ENCODE measurements around the gene RAP1GDS1.
"Not testable (repeated sequence)": the region's sequence is repeated elsewhere in the genome, so short reads cannot be mapped to it uniquely, and the experiment has no call there.

The RAP1GDS1 gene

DNA sequence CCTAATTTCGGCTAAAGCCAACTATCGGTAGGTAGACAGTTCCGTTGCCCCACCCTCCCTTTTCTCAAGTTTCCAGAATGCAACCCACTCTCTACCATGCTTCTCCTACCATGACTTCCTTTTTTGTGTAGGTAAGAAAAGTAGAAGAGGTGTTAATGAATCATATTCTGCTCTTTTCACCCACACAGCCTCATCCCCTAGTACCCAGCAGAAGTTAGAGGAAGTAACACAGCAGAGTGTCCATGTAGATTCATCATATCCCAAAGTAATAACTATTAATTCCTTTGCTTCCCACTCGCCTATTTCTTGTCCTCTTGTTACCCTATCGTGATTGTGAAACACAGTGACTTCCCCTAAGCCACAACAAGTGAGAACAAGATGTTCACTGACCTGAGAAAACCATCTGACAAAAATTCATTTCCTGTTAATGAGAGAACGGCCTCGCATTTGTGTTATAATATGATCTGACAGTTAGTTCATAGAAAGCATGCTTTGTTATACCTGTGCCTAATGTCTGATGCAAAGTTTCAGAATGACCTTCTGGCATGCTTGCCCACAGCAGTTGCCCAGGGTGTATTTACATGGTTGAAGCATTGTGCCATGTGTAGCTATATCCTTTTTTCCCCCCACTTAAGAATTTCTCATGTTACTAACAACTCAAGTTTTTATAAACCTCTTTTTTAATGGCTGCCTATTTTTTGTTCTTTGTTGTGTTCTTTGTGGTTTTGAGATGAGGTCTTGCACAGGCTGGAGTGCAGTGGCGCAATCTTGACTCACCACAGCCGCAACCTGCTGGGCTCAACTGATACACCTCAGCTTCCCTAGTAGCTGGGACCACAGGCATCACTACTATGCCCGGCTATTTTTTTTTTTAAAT lies 185.6 kb downstream of the RAP1GDS1 start:
- peak; percentile 67 for DNase-seq

GRCh38 chr4:98447648-98448047 lies 186.5 kb downstream of the RAP1GDS1 start:
- peak; percentile 13 for DNase-seq

DNA sequence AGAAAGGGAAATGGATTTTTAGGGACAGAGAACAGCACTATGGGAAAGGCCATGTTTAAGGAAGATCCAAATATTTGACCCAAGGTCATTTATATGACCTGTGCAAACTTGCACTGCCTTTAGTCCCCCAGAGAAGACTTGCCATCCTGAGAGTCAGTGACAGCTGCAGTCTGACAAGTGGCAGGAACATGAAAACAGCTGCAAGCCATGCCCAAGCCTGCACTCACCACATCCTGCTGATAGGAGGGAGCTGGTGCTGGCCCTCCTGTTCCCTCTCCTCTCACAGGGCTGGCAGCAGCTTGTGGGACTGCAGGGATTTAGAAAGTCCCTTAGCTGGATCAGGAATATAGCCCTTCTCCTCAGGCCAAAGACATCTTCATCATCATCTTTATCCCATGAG lies 187.7 kb downstream of the RAP1GDS1 start:
- DNase-seq: peak; percentile 27

- DNase-seq: no peak
Measured at GRCh38 chr4:98452091-98452490, 190.9 kb downstream of the RAP1GDS1 start.

DNA sequence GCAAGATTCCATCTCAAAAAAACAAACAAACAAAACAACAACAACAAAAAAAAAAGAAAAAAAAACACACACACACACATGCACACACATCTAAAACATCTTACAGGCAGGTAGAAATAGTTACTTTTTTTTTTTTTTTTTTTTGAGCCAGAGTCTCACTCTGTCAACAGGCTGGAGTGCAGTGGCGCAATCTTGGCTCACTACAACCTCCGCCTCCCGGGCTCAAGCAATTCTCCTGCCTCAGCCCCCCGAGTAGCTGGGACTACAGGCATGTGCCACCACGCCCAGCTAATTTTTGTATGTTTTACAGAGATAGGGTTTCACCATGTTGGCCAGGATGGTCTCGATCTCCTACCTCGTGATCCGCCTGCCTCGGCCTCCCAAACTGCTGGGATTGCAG lies 196.2 kb downstream of the RAP1GDS1 start:
- not testable (repeated sequence) for DNase-seq

GRCh38 chr4:98461121-98461865 lies 200.1 kb downstream of the RAP1GDS1 start:
- DNase-seq: not testable (repeated sequence)

DNA sequence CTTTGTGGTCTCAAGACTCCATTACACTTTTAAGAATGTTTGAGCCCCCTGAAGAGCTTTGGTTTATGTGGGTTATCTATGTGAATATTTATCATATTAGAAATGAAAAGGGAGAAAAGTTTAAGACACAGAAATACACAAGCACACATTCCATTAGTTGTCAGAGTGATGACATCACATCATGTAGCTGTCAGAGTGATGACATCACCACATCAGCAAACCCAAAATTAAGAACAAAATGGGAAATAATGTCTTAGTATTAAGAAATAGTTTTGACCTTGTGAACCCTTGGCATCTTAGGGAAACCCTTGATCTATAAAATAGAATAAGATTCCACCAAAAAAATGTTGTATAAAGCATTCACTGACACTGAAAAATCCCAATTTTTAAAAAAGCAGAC lies 201.3 kb downstream of the RAP1GDS1 start:
- DNase-seq: no peak

DNA sequence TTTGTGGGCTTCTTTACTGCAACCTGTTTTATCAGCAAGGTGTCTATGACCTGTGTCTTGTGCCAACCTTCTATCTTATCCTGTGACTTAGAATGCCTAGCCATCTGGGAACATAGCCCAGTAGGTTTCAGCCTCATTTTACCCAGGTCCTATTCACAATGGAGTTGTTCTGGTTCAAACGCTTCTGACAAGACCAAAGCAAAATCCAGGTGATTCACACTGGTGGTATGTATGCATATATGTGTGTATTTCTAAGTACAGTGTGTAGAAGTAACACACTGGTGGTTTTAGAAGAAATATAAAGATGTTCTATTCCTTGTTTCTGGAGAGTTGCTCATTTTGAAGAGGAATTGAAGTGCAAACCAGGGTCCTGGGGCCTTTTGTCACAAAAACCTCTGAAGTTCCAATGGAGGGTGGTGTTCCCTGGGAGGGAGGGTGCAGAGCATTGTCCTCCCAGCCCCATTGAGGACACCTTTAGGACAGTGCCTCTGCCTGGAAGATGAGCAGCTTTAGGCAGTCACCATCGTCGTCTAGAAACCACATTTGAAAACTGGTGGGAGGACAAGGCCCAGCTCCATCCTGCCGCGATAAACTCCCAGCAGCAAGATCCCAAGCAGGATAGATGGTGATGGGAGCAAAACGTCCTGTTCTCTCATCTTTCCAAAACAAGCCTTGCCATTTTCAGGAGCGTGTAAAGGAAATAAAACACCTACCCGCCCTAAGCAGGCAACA lies 205.8 kb downstream of the RAP1GDS1 start:
- DNase-seq: no peak

DNA sequence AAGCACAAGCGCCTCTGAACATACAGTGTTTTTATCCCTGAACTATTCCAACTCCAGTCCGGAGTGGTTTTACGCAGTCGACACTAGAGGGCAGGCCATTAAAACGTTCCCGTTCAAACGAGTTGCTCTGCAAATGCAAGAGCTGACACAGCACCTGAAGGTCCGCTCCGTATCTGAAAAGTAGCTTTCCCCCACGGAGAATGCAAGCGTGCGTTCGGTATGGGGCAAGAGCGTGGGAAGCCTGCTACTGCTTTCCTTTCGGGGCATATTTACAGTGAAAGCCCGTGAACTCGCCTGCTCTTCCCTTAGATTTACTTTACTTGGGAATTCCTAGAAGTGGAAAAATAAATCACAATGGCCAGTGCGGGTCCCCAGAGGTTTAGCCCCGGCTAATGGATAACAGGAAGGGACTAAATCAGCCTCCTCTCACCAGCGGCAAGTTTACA lies 206.5 kb downstream of the RAP1GDS1 start:
- DNase-seq: peak; percentile 80

GRCh38 chr4:98468709-98469108 lies 207.5 kb downstream of the RAP1GDS1 start:
- DNase-seq: no peak

- DNase-seq: no peak
Measured at GRCh38 chr4:98469771-98470170, 208.6 kb downstream of the RAP1GDS1 start.

DNA sequence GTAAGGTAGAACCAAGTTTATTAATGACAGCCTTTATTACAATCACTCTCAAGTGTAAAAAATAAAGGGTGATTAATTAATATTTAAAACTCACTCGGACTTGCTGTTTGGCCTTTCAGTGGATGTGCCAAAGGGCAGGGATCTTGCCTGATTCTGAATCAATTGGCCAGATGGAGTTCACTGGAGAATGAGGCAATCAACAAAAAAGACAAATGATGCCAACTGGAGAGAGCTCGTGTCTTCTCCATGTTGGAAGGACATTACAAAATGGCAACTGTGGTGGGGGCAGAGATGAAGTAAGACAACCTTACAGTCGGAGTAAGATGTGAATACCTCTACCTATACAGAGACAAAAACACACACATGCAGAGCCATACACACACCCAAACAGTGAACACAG lies 209.2 kb downstream of the RAP1GDS1 start:
- no peak for DNase-seq

DNA sequence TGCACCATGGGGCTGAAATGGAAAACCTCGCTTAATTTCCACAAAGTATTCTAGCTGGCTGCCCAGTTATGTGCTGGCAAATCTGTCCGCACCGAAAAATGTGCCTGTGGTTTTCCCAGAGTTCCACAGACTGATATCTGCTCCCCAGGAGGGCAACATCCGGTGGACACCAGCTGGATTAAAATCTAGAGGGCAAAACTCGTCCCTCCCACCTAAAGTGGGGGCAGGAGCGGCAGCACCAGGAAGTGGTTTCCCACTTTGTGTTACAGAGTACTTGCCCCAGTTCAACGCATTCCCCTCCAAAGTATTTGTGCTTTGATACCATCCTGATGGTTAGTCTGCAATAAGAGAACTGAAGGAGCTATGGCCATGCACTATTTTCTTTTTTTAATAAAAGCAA lies 209.6 kb downstream of the RAP1GDS1 start:
- no peak for DNase-seq

- DNase-seq: no peak
Measured at GRCh38 chr4:98473046-98473445, 211.9 kb downstream of the RAP1GDS1 start.

DNA sequence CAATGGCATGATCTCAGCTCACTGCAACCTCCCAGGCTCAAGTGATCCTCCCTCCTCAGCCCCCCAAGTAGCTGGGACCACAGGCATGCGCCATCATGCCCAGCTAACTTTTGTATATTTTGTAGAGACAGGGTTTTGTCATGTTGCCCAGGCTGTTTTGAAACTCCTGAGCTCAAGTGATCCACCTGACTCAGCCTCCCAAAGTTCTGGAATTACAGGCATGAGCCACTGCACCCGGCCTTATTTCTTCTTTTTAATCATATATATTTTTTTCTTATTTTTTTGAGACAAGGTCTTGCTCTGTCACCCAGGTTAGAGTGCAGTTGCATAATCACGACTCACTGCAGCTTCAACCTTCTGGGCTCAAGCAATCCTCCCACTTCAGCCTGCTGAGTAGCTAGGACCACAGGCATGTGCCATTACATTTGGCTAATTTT lies 213.2 kb downstream of the RAP1GDS1 start:
- no peak for DNase-seq

DNA sequence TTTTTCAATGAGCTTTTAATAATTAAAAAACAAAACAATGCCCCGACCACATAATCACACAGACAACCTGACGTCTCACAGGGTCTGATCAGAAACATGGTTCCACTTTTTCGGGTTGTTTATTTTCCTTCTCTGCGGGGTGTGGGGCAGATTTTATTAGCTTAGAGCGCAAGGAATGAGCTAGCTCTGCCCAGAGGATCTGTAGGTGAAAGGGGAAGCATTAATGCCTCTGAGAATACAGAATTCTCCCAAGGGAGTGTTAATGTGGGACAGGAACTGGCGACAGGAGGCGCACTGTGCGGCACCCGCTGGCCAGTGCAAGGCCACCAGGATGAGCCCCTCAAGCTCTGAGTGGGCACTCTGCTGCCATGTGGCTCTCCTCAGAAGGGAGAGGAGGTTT lies 215.7 kb downstream of the RAP1GDS1 start:
- DNase-seq: no peak

DNA sequence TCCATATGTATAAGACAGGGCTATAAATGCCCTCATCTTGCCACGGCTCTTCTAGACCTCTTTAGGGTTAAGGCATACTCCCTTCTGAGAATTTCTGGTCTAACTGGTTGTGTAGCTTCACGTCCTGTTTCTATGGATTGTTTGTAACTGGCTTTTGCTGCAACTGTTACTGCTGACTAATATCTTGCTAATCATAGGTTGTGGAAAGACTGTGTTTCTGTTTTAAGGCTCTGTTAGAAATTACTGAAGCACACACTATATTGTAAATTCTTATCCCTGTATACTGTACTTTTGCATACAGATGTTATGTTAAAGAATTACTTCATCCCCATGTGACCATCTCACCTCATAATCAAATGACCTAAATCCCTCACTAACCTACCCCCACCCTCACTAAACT lies 218.4 kb downstream of the RAP1GDS1 start:
- DNase-seq: not testable (repeated sequence)

DNA sequence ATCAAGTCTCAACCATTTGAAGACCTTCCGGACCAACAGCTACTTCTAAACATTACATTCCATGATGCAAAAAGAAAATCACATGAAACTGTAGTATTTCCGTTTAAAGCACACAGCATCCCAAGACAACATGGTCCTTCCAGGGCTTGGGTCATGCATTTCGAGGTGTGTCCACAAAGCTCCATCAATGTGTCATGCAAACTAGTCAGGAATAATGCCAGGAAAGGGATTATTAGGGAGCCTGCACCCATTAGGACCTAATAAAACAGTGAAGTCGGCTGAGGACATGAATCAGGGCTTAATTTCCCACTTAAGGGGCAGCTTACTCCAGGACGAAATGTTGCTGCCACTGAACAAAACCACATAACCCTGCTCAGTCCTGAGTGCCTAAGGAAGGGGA lies 219.4 kb downstream of the RAP1GDS1 start:
- no peak for DNase-seq

DNA sequence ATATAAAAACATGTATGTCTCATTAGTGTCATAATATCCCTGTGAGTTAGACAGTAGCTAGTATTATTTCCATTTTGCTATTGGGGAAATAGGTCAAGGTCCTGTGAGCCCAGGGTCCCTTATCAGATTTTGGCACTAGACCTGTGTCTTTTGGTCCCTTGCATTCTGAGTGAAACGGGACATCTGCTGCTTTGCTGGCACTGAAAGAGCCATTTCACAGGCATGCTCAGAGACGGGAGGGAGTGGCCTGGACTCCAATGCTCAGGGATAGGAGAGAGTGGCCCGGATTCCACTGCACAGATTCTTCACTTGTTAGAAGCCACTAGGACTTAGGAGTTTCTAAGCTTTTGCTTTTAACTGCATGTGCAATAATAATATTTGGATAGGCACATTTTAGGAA lies 220.0 kb downstream of the RAP1GDS1 start:
- no peak for DNase-seq

DNA sequence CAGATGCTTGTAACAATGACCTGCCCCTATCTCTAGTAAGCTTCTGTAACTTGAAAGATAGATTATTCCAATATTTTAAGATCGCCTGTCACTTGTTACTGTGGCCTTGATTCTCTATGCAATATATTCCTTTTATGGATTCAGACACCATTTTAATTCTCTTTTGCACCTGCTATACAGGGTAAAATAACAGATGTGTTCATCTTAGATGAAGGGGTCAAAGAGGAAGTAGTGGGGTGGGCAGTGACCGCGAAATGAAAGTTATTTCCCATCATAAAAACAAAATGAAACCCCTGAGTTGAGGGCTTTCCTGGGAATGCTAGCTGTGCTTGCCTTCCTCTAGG lies 221.3 kb downstream of the RAP1GDS1 start:
- no peak for DNase-seq

DNA sequence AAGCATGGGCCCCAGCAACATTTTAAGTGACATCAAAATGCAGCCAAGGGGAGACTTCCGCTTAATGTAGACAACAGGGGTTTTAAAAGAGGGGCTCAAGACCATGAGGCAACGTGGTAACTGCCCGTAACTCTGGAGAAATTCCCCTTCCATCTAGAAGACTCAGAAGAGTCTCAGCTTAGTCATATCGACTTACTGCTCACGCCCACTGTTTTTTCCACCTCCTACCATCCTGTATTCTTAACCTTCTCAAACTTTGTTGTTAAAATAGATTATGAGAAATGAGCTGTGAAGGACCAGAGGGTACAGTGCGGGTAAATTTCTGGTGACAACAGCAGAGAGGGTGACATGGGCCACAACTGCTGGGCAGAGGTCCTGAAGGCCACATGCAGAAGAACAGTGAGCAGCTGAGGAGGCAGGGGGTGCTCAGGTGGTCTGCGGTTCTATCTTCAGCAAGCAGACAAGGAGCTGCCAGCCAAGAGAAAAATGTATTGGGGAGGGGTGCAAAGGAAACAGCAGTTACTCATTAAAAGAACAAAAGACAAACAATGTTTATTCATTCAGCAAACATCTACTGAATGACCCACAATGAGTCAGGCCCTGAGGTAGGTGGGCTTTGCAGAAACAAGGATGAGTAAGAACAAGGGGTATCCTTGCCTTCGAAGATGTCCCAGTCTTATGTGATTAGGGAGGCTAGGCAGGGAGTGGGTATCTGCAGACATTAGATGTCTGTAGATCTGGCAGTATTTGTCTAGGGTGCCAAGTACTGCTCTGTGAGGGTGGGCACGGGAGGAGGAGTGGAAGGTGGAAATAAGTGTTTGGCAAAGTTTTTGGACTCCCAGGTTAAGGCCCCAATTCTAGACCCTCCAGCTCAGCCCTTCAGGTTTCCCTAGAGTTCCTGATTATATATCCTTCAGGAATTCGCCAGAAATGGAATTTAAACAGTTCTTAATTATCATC lies 221.9 kb downstream of the RAP1GDS1 start:
- no peak for DNase-seq

GRCh38 chr4:98484031-98484430 lies 222.8 kb downstream of the RAP1GDS1 start:
- DNase-seq: no peak
